Common myeloid progenitor, CD34-positive (primary cell): ENCODE results near the gene USP17L15.
"Not testable (repeated sequence)": the region's sequence is repeated elsewhere in the genome, so short reads cannot be mapped to it uniquely, and the experiment has no call there.

Experiments
- CTCF ChIA-PET: fragments of 350-600 bp; sonication (Branson Sonifier 250); formaldehyde crosslinking; loops from one replicate; lab custom pipeline; 2021; ENCODE audit warnings: antibody characterized with exemption; lab: Charles Lee
- POLR2A ChIA-PET: fragments of 350-600 bp; sonication (Branson Sonifier 250); formaldehyde crosslinking; loops from one replicate; lab custom pipeline; 2021; ENCODE audit warnings: antibody characterized with exemption; lab: Charles Lee
- DNase-seq, 3 donors: peaks; one replicate each; pipeline versions ENCODE4 v3.0.0 to v3.0.0-alpha.2; 2013
- H3K27ac ChIP-seq, 2 experiments: 1 replicate in 1 of 2; 2 replicates in 1 of 2; pipeline ENCODE4 v1.7.0; 2013; ENCODE audit warnings: inconsistent platforms in 2 of 2, low read length in 2 of 2, mild to moderate bottlenecking in 2 of 2, low read depth in 1 of 2, moderate library complexity in 1 of 2; ENCODE audit not compliant: severe bottlenecking in 2 of 2, insufficient read depth in 1 of 2, poor library complexity in 1 of 2
- H3K27me3 ChIP-seq, 5 experiments: replicated peaks in 2 of 5; 1 replicate in 3 of 5; 2 replicates in 2 of 5; pipeline versions ENCODE4 v1.6.1 to v1.7.0; 2013; ENCODE audit warnings: low read length in 4 of 5, mild to moderate bottlenecking in 2 of 5, moderate library complexity in 2 of 5, inconsistent platforms in 1 of 5; ENCODE audit not compliant: insufficient read depth in 5 of 5, control insufficient read depth in 4 of 5
- H3K36me3 ChIP-seq, 4 experiments: 1 replicate in 2 of 4; 2 replicates in 2 of 4; pipeline versions ENCODE4 v1.6.1 to v1.7.0; 2013; ENCODE audit warnings: low read length in 3 of 4, control low read depth in 1 of 4, mild to moderate bottlenecking in 1 of 4; ENCODE audit not compliant: control insufficient read depth in 4 of 4, insufficient read depth in 4 of 4
- H3K4me1 ChIP-seq, 4 experiments: 1 replicate in 3 of 4; 2 replicates in 1 of 4; pipeline versions ENCODE4 v1.6.1 to v1.7.1; 2013; ENCODE audit warnings: low read length in 3 of 4, mild to moderate bottlenecking in 3 of 4, control low read depth in 1 of 4, inconsistent platforms in 1 of 4, moderate library complexity in 1 of 4; ENCODE audit not compliant: control insufficient read depth in 4 of 4, insufficient read depth in 4 of 4; ENCODE audit errors: control extremely low read depth in 1 of 4
- H3K4me3 ChIP-seq, 7 experiments: 1 replicate in 4 of 7; 2 replicates in 3 of 7; pipeline versions ENCODE4 v1.5.1 to v1.7.0; 2013; ENCODE audit warnings: mild to moderate bottlenecking in 7 of 7, low read length in 6 of 7, moderate library complexity in 6 of 7, inconsistent platforms in 2 of 7, low read depth in 2 of 7, control low read depth in 1 of 7; ENCODE audit not compliant: insufficient read depth in 4 of 7, control insufficient read depth in 1 of 7; ENCODE audit errors: extremely low read depth in 1 of 7
- H3K9me3 ChIP-seq, 5 experiments: 1 replicate in 4 of 5; 2 replicates in 1 of 5; pipeline versions ENCODE4 v1.6.1 to v1.7.1; 2013; ENCODE audit warnings: low read length in 4 of 5, mild to moderate bottlenecking in 2 of 5, inconsistent platforms in 1 of 5, low read depth in 1 of 5, moderate library complexity in 1 of 5; ENCODE audit not compliant: control insufficient read depth in 4 of 5, insufficient read depth in 2 of 5; ENCODE audit errors: control extremely low read depth in 1 of 5
- WGBS: methylation state at CpG from one replicate; pipeline ENCODE4 v1.1.5; 2013; ENCODE audit not compliant: insufficient coverage; 5-methylcytosine and 5-hydroxymethylcytosine counted together

Gene USP17L15

DNA sequence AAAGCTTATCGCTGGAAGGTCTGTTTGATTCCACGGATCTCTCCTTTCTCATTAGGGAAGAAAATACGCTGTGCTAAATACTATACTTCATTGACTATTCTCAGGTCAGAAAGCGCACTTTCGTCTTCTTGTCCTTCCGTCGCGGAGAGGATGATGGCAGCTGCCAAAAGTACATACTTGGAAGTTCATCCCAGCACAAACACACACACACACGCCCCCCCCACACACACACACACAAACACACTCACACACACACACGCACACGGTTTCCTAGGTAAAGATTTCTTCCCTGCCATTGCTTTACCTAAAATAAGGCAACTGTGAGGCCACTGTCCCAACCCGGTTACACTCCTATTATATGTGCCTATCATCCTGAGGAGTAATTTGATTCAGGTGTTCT, 4.3 kb downstream of the USP17L15 start:
- H3K4me3 ChIP-seq, POLR2A ChIA-PET: not testable (repeated sequence)
- WGBS, result no CpG with 5 or more reads among the region's 12 CpGs

DNA sequence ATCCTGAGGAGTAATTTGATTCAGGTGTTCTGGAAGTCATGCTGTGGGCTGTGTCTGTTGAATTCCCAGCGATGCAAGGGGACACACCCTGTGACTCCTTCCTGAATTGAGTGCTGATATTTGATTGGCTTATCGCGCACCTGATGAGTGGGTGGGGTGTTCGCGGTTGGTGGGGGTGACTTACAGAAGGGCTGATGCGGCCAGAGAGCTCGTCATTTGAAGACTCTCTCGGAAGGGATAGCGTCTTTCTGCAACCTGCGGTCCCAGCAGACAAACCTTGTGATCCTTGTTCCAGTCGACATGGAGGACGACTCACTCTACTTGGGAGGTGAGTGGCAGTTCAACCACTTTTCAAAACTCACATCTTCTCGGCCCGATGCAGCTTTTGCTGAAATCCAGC, 9.4 kb downstream of the USP17L15 start, which contains the start of gene USP17L17:
USP17L17 (plus strand) TSS at position 301 of the 400 bp plus-strand sequence; CDS start at position 301, 0 bp downstream.
- DNase-seq, H3K27ac ChIP-seq, H3K9me3 ChIP-seq, H3K4me1 ChIP-seq, H3K36me3 ChIP-seq, H3K27me3 ChIP-seq, H3K4me3 ChIP-seq, CTCF ChIA-PET, POLR2A ChIA-PET: not testable (repeated sequence)
- WGBS, result no CpG with 5 or more reads among the region's 14 CpGs

More for the DNA sequence above, 4.3 kb downstream of the USP17L15 start:
- DNase-seq, result peak in 1 of 3 donors; percentile 0
- H3K27ac ChIP-seq, H3K36me3 ChIP-seq, H3K9me3 ChIP-seq, CTCF ChIA-PET, H3K27me3 ChIP-seq, H3K4me1 ChIP-seq: not testable (repeated sequence)

DNA sequence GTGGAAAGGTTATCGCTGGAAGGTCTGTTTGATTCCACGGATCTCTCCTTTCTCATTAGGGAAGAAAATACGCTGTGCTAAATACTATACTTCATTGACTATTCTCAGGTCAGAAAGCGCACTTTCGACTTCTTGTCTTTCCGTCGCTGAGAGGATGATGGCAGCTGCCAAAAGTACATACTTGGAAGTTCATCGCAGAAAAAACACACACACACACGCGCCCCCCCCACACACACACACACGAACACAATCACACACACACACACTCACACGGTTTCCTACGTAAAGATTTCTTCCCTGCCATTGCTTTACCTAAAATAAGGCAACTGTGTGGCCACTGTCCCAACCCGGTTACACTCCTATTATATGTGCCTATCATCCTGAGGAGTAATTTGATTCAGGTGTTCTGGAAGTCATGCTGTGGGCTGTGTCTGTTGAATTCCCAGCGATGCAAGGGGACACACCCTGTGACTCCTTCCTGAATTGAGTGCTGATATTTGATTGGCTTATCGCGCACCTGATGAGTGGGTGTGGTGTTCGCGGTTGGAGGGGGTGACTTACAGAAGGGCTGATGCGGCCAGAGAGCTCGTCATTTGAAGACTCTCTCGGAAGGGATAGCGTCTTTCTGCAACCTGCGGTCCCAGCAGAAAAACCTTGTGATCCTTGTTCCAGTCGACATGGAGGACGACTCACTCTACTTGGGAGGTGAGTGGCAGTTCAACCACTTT, 13.9 kb downstream of the USP17L15 start, which contains the start of gene USP17L18:
USP17L18 (plus strand) TSS at position 678 of the 728 bp plus-strand sequence; CDS start at position 678, 0 bp downstream.
- CTCF ChIA-PET, POLR2A ChIA-PET: not testable (repeated sequence)
- WGBS, result no CpG with 5 or more reads among the region's 26 CpGs

DNA sequence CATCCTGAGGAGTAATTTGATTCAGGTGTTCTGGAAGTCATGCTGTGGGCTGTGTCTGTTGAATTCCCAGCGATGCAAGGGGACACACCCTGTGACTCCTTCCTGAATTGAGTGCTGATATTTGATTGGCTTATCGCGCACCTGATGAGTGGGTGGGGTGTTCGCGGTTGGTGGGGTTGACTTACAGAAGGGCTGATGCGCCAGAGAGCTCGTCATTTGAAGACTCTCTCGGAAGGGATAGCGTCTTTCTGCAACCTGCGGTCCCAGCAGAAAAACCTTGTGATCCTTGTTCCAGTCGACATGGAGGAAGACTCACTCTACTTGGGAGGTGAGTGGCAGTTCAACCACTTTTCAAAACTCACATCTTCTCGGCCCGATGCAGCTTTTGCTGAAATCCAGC, 18.9 kb downstream of the USP17L15 start, which contains the start of gene USP17L19:
USP17L19 (plus strand) TSS at position 301 of the 400 bp plus-strand sequence; CDS start at position 301, 0 bp downstream.
- H3K36me3 ChIP-seq, POLR2A ChIA-PET, H3K4me1 ChIP-seq: not testable (repeated sequence)

More for the DNA sequence above, 13.9 kb downstream of the USP17L15 start, which contains the start of gene USP17L18:
- H3K4me3 ChIP-seq, H3K36me3 ChIP-seq, DNase-seq, H3K27me3 ChIP-seq, H3K9me3 ChIP-seq, H3K4me1 ChIP-seq, H3K27ac ChIP-seq: not testable (repeated sequence)

DNA sequence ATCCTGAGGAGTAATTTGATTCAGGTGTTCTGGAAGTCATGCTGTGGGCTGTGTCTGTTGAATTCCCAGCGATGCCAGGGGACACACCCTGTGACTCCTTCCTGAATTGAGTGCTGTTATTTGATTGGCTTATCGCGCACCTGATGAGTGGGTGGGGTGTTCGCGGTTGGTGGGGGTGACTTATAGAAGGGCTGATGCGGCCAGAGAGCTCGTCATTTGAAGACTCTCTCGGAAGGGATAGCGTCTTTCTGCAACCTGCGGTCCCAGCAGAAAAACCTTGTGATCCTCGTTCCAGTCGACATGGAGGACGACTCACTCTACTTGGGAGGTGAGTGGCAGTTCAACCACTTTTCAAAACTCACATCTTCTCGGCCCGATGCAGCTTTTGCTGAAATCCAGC, 23.6 kb downstream of the USP17L15 start, which contains the start of gene USP17L20:
USP17L20 (plus strand) TSS at position 301 of the 400 bp plus-strand sequence; CDS start at position 301, 0 bp downstream.
- CTCF ChIA-PET, result not testable (repeated sequence)
- no CpG with 5 or more reads among the region's 15 CpGs for WGBS

More for the DNA sequence above, 18.9 kb downstream of the USP17L15 start, which contains the start of gene USP17L19:
- H3K27ac ChIP-seq, H3K27me3 ChIP-seq, H3K9me3 ChIP-seq, CTCF ChIA-PET, DNase-seq, H3K4me3 ChIP-seq: not testable (repeated sequence)
- no CpG with 5 or more reads among the region's 13 CpGs for WGBS

DNA sequence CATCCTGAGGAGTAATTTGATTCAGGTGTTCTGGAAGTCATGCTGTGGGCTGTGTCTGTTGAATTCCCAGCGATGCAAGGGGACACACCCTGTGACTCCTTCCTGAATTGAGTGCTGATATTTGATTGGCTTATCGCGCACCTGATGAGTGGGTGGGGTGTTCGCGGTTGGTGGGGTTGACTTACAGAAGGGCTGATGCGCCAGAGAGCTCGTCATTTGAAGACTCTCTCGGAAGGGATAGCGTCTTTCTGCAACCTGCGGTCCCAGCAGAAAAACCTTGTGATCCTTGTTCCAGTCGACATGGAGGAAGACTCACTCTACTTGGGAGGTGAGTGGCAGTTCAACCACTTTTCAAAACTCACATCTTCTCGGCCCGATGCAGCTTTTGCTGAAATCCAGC, 28.4 kb downstream of the USP17L15 start, which contains the start of gene USP17L21:
USP17L21 (plus strand) TSS at position 301 of the 400 bp plus-strand sequence; CDS start at position 301, 0 bp downstream.
- H3K9me3 ChIP-seq, DNase-seq, CTCF ChIA-PET, POLR2A ChIA-PET, H3K27me3 ChIP-seq, H3K27ac ChIP-seq, H3K4me3 ChIP-seq, H3K36me3 ChIP-seq, H3K4me1 ChIP-seq: not testable (repeated sequence)
- WGBS, result no CpG with 5 or more reads among the region's 13 CpGs

More for the DNA sequence above, 23.6 kb downstream of the USP17L15 start, which contains the start of gene USP17L20:
- H3K27ac ChIP-seq, H3K4me3 ChIP-seq, DNase-seq, H3K9me3 ChIP-seq, H3K27me3 ChIP-seq, POLR2A ChIA-PET, H3K36me3 ChIP-seq, H3K4me1 ChIP-seq: not testable (repeated sequence)

DNA sequence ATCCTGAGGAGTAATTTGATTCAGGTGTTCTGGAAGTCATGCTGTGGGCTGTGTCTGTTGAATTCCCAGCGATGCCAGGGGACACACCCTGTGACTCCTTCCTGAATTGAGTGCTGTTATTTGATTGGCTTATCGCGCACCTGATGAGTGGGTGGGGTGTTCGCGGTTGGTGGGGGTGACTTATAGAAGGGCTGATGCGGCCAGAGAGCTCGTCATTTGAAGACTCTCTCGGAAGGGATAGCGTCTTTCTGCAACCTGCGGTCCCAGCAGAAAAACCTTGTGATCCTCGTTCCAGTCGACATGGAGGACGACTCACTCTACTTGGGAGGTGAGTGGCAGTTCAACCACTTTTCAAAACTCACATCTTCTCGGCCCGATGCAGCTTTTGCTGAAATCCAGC, 33.1 kb downstream of the USP17L15 start, which contains the start of gene USP17L22:
USP17L22 (plus strand) TSS at position 301 of the 400 bp plus-strand sequence; CDS start at position 301, 0 bp downstream.
- H3K27ac ChIP-seq, H3K4me3 ChIP-seq, POLR2A ChIA-PET, H3K36me3 ChIP-seq, CTCF ChIA-PET, H3K9me3 ChIP-seq, H3K27me3 ChIP-seq, DNase-seq, H3K4me1 ChIP-seq: not testable (repeated sequence)
- no CpG with 5 or more reads among the region's 15 CpGs for WGBS
